HG03442 (cell line): ENCODE results near the gene TMEM190.
"Not testable (repeated sequence)": the region's sequence is repeated elsewhere in the genome, so short reads cannot be mapped to it uniquely, and the experiment has no call there.

Experiments used
- ATAC-seq: cut with Tn5 transposase; IDR thresholded peaks from one replicate; pipeline ENCODE4 v1.9.1; 2021; ENCODE audit warnings: mild to moderate bottlenecking, moderate library complexity; ENCODE audit not compliant: unreplicated experiment

Gene TMEM190

GRCh38 chr19:55418185-55418584 lies 41.6 kb downstream of the TMEM190 start:
- no peak for ATAC-seq

GRCh38 chr19:55419103-55419502 lies 42.5 kb downstream of the TMEM190 start:
- no peak for ATAC-seq

GRCh38 chr19:55419624-55420236 lies 43.1 kb downstream of the TMEM190 start:
- ATAC-seq: no peak

DNA sequence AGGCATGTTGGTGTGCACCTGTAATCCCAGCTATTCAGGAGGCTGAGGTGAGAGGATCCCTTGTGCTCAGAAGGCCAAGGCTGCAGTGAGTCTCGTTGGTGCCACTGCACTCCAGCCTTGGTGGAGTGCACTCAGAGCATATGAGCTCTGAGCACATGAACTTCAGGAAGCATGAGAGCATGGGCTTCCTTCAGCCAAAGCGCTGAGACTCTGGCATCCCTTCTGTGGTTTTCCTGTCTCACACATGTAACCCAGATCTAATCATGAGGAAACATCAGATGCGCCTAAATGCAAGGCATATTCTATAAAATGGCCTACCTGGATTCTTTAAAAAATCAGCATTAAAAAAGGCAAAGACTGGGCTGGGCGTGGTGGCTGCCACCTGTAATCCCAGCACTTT lies 44.7 kb downstream of the TMEM190 start:
- not testable (repeated sequence) for ATAC-seq

- no peak for ATAC-seq
These were observed 46.8 kb downstream of the TMEM190 start for GRCh38 chr19:55423225-55424005.

- ATAC-seq: no peak
These were observed 47.9 kb downstream of the TMEM190 start for GRCh38 chr19:55424518-55424917.

GRCh38 chr19:55426042-55426441 lies 49.4 kb downstream of the TMEM190 start:
- ATAC-seq: no peak
